Neural crest cell (in vitro differentiated cells): ENCODE measurements around the gene OR5B3. TPM values are rescaled to one million over a fixed set of nuclear protein-coding genes. Genes with fewer than 3 reads are reported as not detected.

Source experiments
- DNase-seq: peaks from one replicate; pipeline ENCODE4 v3.0.0; 2021; ENCODE audit warnings: low read depth, mixed read lengths, low spot score
- H3K27ac Mint-ChIP-seq: one replicate; pipeline ENCODE4 v1.8.0; 2021; ENCODE audit warnings: mild to moderate bottlenecking, mixed read lengths; ENCODE audit not compliant: unreplicated experiment
- H3K27me3 Mint-ChIP-seq: 2 replicates; pipeline ENCODE4 v1.8.0; 2021; ENCODE audit warnings: low read depth, mild to moderate bottlenecking, mixed read lengths
- H3K36me3 Mint-ChIP-seq: 2 replicates; pipeline ENCODE4 v1.8.0; 2021; ENCODE audit warnings: low read depth, mild to moderate bottlenecking, mixed read lengths
- H3K4me1 Mint-ChIP-seq: 2 replicates; pipeline ENCODE4 v1.8.0; 2021; ENCODE audit warnings: mixed read lengths
- H3K4me3 Mint-ChIP-seq: one replicate; pipeline ENCODE4 v1.8.0; 2021; ENCODE audit warnings: mild to moderate bottlenecking, mixed read lengths
- H3K9me3 Mint-ChIP-seq: 2 replicates; pipeline ENCODE4 v1.8.0; 2021; ENCODE audit warnings: mixed read lengths
- total RNA-seq: library from RNA; stranded (reverse); gene quantifications from 2 replicates; pipeline ENCODE4 v1.2.1, GENCODE V29; 2021
- TF ChIP-seq, protein P1 (sequence below): fragments of 200-600 bp; sonication (generic); conservative IDR thresholded peaks from 2 replicates; pipeline ENCODE4 v1.5.0; 2021; ENCODE audit warnings: antibody characterized with exemption, mild to moderate bottlenecking

OR5B3 gene
- total RNA-seq, 1 donor from 2014 or later: not detected

- Mint-ChIP-seq H3K9me3 (no peaks in the 10 kb centered on the region), H3K4me3 (no peak within 1 kb of the TSS), H3K36me3 (no peaks in the 10 kb centered on the region), H3K27me3 (peaks cover 3% of the 10 kb centered on the region), H3K4me1 (no peaks in the 10 kb centered on the region), H3K27ac (no peak within 1 kb of the TSS)
- DNase-seq: no peak
- TF ChIP-seq, protein P1, sequence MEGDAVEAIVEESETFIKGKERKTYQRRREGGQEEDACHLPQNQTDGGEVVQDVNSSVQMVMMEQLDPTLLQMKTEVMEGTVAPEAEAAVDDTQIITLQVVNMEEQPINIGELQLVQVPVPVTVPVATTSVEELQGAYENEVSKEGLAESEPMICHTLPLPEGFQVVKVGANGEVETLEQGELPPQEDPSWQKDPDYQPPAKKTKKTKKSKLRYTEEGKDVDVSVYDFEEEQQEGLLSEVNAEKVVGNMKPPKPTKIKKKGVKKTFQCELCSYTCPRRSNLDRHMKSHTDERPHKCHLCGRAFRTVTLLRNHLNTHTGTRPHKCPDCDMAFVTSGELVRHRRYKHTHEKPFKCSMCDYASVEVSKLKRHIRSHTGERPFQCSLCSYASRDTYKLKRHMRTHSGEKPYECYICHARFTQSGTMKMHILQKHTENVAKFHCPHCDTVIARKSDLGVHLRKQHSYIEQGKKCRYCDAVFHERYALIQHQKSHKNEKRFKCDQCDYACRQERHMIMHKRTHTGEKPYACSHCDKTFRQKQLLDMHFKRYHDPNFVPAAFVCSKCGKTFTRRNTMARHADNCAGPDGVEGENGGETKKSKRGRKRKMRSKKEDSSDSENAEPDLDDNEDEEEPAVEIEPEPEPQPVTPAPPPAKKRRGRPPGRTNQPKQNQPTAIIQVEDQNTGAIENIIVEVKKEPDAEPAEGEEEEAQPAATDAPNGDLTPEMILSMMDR: no peak
Observed at GRCh38 chr11:58358969-58359368, 47.7 kb downstream of the OR5B3 start, which contains the start of gene OR5B17. Gene OR5B17 (minus strand): TSS chr11:58359069. CDS start chr11:58359069, 0 bp downstream.

DNA sequence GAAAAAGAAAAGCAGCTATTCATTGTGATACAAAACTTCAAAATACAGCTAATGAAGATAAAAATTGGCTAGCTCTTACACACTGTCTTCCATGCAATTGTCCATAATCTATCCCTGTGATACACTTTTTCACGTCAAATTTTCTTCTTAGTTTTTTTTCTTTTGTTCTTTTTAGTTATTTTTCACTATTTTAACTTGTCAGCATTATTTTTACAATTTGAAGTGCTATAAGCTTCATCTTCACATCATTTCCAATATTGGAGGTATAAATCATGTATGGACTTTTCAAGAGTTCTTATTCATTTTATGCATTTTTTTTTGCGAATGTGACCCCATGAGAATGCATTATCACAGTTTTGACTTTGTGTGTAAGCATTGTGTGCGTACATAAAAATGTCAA is 51.9 kb downstream of the OR5B3 start:
- Mint-ChIP-seq H3K36me3 (no peaks in the 10 kb centered on the region), H3K9me3 (no peaks in the 10 kb centered on the region)
- TF ChIP-seq, protein P1: no peak

More for the DNA sequence above, 51.9 kb downstream of the OR5B3 start:
- no peak for DNase-seq
- Mint-ChIP-seq H3K27ac (no peak overlapping the region), H3K4me1 (no peaks in the 10 kb centered on the region), H3K4me3 (no peak overlapping the region), H3K27me3 (no peaks in the 10 kb centered on the region)

Other genes starting within 250 kb of the OR5B3 start
- not detected in 2 replicates for gene OR9Q2, start 217.8 kb downstream of the OR5B3 start, total RNA-seq
- not detected in 2 replicates for gene OR1S2, start 202.7 kb downstream of the OR5B3 start, total RNA-seq
- not detected in 2 replicates for gene OR1S1, start 194.2 kb downstream of the OR5B3 start, total RNA-seq
- gene OR10Q1, start 178.0 kb downstream of the OR5B3 start, total RNA-seq: not detected in 2 replicates
- not detected in 2 replicates for gene OR10W1, start 138.6 kb downstream of the OR5B3 start, total RNA-seq
- not detected in 2 replicates for gene OR5B17, start 47.8 kb downstream of the OR5B3 start, total RNA-seq
- not detected in 2 replicates for gene OR5B2, start 21.2 kb upstream of the OR5B3 start, total RNA-seq
- gene OR5B12, start 35.4 kb upstream of the OR5B3 start, total RNA-seq: not detected in 2 replicates
- not detected in 2 replicates for gene OR5B21, start 101.2 kb upstream of the OR5B3 start, total RNA-seq
- gene LPXN, start 169.0 kb upstream of the OR5B3 start, total RNA-seq: 2.9 and 3.1 TPM in 2 replicates
- gene ZFP91, start 172.2 kb upstream of the OR5B3 start, total RNA-seq: 48.0 and 51.5 TPM in 2 replicates
- 3.7 and 4.4 TPM in 2 replicates for gene CNTF, start 215.8 kb upstream of the OR5B3 start, total RNA-seq